NT2/D1 (cell line): ENCODE data around the gene RNU1-3.
"Not testable (repeated sequence)": the region's sequence is repeated elsewhere in the genome, so short reads cannot be mapped to it uniquely, and the experiment has no call there.

Experiments
- DNase-seq: peaks from one replicate; pipeline ENCODE4 v3.0.0-alpha.2; 2011; ENCODE audit warnings: low read depth, low spot score
- H3K27me3 ChIP-seq: 2 replicates; pipeline ENCODE4 v1.6.0; 2011; ENCODE audit warnings: mild to moderate bottlenecking; ENCODE audit not compliant: insufficient read length, insufficient read depth
- H3K36me3 ChIP-seq: 2 replicates; pipeline ENCODE4 v1.6.1; 2011; ENCODE audit warnings: mild to moderate bottlenecking, low read length, mixed read lengths; ENCODE audit not compliant: insufficient read depth, insufficient read length
- H3K4me1 ChIP-seq: 2 replicates; pipeline ENCODE4 v1.5.1; 2011; ENCODE audit not compliant: insufficient read depth, insufficient read length
- H3K4me3 ChIP-seq: 2 replicates; pipeline ENCODE4 v1.5.1; 2011; ENCODE audit warnings: low read depth; ENCODE audit not compliant: insufficient read length
- H3K9ac ChIP-seq: 2 replicates; pipeline ENCODE4 v1.6.0; 2011; ENCODE audit warnings: low read depth; ENCODE audit not compliant: insufficient read length
- H3K9me3 ChIP-seq: 2 replicates; pipeline ENCODE4 v1.5.1; 2011; ENCODE audit warnings: mild to moderate bottlenecking, low read length; ENCODE audit not compliant: insufficient read depth

The RNU1-3 gene

DNA sequence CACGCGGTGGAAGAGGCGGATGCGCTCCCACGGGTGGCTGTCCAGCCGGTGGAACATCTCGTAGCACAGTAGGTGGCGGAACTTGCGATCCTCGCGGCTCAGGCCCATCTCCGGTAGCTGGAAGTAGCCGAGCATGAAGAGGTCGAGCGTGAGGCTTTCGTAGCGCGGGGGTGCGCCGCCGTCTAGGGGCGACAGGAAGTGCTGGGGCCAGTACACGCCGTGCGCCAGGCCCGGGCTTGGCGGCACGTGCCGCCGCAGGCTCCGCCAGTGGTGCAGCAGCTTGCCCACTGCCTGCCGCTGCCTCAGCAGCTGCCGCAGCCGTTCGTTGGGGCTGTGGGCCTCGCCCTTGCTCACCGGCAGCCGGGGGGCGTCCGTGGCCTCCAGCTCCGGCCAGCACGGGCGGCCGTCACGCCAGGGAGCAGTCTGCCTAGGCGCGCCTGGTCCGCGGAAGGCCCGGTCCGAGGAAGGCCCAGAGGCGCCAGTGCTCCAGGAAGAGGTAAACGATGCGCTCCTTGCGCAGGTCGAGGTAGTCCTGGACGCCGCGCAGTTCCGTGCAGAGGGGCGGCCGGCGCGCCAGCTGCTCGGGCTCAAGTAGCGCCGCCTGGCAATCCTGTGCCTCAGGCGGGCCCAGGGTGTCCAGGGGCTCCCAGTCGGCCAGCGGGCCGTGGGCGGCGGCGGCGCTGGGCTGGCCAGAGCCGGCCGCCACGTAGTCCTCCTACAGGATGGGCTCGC lies 26.1 kb upstream of the RNU1-3 start:
- H3K4me1 ChIP-seq, DNase-seq, H3K9me3 ChIP-seq, H3K36me3 ChIP-seq, H3K4me3 ChIP-seq, H3K9ac ChIP-seq, H3K27me3 ChIP-seq: not testable (repeated sequence)

DNA sequence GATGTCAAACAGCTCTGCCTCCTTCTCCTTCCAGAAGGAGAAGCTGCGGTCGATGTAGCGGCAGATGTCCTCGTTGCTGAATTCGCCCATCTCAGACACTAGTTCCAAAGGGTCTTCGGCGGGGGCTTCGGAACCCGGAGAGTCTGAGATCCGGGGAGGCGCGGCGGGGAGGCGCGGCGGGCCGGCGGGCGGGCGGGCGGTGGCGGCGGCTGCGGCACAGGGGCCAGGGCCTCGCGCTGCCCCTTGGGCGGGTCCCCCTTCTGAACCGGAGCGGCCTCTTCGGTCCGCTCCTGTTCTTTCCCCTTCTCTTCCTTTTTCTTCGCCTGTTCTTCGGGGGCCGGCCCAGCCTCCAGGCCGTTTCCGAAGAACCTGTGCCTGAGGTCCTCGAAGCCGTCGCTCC lies 25.5 kb upstream of the RNU1-3 start:
- H3K4me1 ChIP-seq, H3K4me3 ChIP-seq, H3K36me3 ChIP-seq, H3K27me3 ChIP-seq, DNase-seq, H3K9me3 ChIP-seq, H3K9ac ChIP-seq: not testable (repeated sequence)

DNA sequence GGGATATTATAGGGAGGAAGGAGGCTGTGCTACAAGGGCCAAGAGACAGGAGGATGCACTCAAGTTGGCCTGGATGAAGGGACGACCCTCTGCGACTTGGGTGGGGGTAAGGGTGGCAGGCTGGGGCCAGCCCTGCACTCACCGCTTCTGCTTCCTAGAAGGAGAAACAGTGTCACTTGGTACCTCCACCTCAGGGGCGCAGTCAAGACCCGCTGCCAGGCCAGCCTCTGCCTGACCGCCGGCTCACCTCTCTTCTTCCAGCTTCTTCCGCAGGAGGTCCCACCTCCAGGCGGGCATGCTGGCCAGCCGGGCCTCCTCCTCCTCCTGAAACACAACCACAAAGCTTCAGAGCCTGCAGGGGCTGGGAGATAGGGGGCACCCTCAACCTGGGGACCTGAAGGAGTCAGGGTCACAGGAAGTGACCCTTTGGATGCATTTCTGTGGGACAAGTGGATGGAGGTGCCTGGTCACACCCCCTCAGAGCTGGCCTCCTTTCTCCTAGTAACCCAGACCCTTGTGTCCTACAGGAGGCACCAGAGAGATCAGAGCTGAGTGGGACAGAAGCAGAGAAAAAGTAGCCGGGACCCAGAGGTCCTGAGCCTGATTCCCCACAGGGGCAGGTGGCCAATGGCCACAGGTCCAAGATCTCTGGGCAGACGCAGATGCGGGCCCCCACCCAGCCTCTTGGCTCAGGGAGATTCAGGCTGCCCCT lies 24.4 kb upstream of the RNU1-3 start:
- not testable (repeated sequence) for H3K9ac ChIP-seq, H3K27me3 ChIP-seq, DNase-seq, H3K9me3 ChIP-seq, H3K4me1 ChIP-seq, H3K36me3 ChIP-seq, H3K4me3 ChIP-seq

DNA sequence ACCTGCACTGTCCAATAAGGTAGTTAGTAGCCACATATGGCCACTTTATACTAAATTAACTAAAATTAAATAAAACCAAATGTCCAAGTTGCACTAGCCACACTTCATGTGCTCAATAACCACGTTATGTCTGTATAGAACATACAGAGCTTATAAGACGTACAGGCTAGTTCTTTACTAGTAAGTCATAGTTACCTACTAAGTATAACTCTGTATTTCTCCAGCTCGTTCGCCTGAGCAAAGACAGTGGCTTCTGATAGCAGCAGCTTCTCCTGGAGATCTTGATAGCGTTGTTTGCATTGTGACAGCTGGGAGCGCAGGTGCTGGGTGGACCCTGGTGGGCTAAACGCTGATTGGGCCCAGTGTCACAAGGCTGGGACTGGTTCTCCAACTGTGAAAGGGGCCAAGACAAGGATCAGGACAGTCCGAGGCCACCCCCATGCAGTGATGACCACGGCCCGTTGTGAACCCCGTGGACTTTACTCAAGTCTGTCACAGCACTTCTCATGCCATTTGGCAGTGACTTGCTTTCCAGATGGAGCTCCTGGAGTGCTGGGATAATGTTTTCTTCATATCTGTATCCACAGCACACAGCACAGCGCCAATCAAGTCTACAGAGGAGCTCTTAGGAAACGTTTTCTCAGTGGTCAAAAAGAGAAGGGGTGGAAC lies 20.5 kb upstream of the RNU1-3 start:
- H3K36me3 ChIP-seq, H3K4me1 ChIP-seq, DNase-seq, H3K9ac ChIP-seq, H3K4me3 ChIP-seq, H3K9me3 ChIP-seq, H3K27me3 ChIP-seq: not testable (repeated sequence)

DNA sequence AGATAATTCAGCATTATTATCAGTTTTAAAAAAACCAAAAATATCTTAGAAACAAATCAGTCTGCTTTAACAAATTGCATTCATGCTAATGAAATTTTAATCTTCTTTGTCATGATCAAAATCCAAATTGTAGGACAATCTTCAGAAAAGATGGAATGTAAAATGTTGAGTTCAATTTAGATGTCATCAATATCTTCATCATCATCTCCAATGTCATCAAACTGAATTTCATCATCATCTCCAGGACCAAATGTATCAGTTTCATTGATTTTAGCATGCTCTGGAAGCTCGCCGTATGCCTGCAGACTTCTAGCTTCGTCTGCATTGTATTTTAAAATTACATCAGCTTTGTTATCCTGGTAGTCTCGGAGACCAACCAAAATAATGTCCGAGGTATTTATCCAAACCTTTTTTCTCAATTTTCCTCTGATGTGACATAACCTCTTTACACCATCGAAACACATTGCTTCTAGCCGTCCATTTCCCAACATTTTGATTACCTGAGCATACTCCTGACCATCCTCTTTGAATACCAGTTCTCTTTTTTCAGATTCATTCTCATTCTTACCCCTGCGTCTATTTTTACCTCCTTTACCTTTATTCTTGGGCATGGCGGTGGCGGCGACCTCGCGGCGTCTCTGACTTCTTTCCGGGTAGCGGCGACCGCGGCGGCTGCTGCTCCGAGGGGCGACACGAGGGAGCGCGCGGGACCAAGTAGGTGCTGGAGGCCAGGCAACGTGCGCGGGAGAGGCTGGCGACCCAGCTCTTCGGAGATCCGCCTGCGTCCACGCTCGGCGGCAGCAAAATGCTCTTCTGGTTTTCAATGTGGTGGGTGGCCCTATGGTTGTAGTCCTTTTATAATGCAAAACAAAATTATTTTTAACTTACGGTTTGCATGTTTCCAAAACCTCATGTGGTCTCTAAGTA lies 19.0 kb upstream of the RNU1-3 start:
- H3K9ac ChIP-seq, H3K4me1 ChIP-seq, DNase-seq, H3K4me3 ChIP-seq, H3K27me3 ChIP-seq, H3K9me3 ChIP-seq, H3K36me3 ChIP-seq: not testable (repeated sequence)

DNA sequence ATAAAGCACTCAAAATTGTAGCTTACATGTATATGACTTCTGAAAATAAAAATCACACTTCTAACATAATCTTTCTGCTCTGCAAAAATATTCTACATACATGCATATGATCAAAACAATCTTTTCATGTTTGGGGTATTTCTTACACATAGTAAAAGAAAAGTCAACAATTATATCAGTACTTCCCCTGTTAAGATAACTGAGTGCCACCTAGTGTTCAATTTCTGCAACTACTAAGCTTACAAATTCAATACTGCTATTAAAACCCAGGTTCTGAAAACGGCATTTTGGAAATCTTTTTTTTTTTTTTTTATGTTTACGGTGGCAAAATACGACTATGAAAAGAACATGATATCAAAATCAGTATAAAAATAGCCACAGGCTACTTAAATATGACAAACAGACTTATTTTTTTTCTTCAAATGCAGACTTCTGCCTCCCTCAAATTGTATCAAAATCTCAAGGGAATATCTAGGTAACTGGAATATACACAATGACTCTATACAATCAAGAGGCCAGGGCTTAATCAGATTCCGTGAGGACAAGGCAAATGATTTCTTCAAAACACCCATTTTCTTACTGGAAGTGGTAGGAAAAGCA lies 18.1 kb upstream of the RNU1-3 start:
- not testable (repeated sequence) for H3K27me3 ChIP-seq, H3K4me3 ChIP-seq, H3K36me3 ChIP-seq, DNase-seq, H3K9me3 ChIP-seq, H3K4me1 ChIP-seq, H3K9ac ChIP-seq

DNA sequence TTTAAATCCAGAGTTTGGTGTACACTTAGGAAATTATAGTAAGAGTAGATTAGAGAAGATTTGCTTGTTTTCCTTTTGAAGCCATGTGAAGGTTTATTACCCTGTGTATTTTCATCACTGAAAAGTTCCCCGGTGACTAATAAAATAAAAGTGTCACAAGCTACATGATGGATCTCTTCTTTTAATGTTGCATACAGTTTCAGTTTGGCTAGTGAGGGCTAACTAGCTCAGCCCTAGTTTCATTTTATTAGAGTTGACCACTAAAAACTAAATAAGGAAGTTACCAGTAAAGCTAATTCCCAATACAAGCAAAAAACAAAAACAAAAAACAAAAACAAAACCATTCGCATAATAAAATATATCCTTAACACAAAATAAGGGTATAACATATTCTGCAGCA lies 17.4 kb upstream of the RNU1-3 start:
- not testable (repeated sequence) for H3K9me3 ChIP-seq, H3K4me3 ChIP-seq

DNA sequence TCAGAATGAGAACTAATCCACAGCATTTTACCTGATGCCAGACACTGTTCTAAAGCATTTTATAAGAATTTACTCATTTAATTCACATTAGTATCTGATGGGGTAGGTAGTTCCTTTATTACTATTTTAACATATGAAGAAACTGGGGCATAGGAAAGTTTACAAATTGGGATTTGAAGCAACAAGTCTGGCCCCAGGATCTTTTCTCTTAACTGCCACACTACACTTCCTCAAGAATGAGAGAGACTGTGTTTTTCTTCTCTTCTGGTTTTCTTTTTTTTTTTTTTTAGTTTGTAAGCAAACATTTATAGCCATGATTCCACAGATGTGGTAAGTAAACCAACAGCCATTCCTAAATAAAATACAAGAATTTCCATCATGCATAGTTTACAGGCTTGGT lies 16.1 kb upstream of the RNU1-3 start:
- not testable (repeated sequence) for H3K27me3 ChIP-seq, H3K9ac ChIP-seq, H3K4me1 ChIP-seq, H3K4me3 ChIP-seq, H3K9me3 ChIP-seq, H3K36me3 ChIP-seq, DNase-seq

More for the DNA sequence above, 17.4 kb upstream of the RNU1-3 start:
- not testable (repeated sequence) for H3K36me3 ChIP-seq, H3K9ac ChIP-seq, DNase-seq, H3K4me1 ChIP-seq, H3K27me3 ChIP-seq

DNA sequence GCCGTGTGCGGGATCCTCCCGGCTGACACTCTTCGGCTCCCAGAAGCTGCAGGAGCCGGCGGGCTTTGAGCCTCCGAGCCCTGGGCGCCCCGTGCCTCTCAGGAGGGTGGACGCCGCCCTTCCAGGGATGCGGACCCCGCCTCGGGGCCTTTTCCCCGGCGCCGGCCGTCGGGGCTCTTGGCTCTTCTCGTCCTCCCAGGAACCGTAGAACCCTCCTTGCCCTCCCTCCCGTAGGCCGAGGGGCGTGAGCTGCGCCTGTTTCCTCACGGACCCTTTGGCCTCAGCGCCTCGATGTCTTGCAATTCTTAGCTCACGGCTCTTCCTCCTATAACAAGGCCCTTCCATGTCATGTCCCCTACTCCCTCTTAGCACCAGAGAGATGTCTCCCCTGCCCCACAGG lies 13.6 kb upstream of the RNU1-3 start:
- not testable (repeated sequence) for H3K9me3 ChIP-seq, H3K4me1 ChIP-seq, H3K4me3 ChIP-seq, DNase-seq, H3K36me3 ChIP-seq, H3K27me3 ChIP-seq, H3K9ac ChIP-seq
